Stimulated activated CD8-positive, alpha-beta memory T cell treated with anti-CD3 and anti-CD28 coated beads, Interleukin-7, amount 100 ng/mL, for 24 hours (primary cell): Measurements from ENCODE around the gene PTPN18.
"Not testable (repeated sequence)": the region's sequence is repeated elsewhere in the genome, so short reads cannot be mapped to it uniquely, and the experiment has no call there.

Source experiments
- DNase-seq: peaks from one replicate; pipeline ENCODE4 v3.0.0-alpha.2; 2020; ENCODE audit warnings: low read depth

Gene PTPN18

GRCh38 chr2:130381145-130381544 lies 25.3 kb downstream of the PTPN18 start:
- no peak for DNase-seq

- no peak for DNase-seq
These were observed 25.8 kb downstream of the PTPN18 start for GRCh38 chr2:130381619-130382018.

GRCh38 chr2:130382313-130382917 lies 26.6 kb downstream of the PTPN18 start:
- no peak for DNase-seq

GRCh38 chr2:130385709-130386108 lies 29.9 kb downstream of the PTPN18 start:
- DNase-seq: no peak

- no peak for DNase-seq
These were observed 31.2 kb downstream of the PTPN18 start for GRCh38 chr2:130387071-130387400.

- DNase-seq: no peak
These were observed 31.9 kb downstream of the PTPN18 start for GRCh38 chr2:130387804-130388203.

GRCh38 chr2:130388221-130388907 lies 32.5 kb downstream of the PTPN18 start:
- no peak for DNase-seq

GRCh38 chr2:130389358-130389757 lies 33.5 kb downstream of the PTPN18 start:
- no peak for DNase-seq

- no peak for DNase-seq
These were observed 33.9 kb downstream of the PTPN18 start for GRCh38 chr2:130389783-130390182.

- no peak for DNase-seq
These were observed 34.7 kb downstream of the PTPN18 start for GRCh38 chr2:130390460-130391057.

- DNase-seq: peak; percentile 63
These were observed 35.4 kb downstream of the PTPN18 start for GRCh38 chr2:130391058-130391871.

- DNase-seq: no peak
These were observed 36.2 kb downstream of the PTPN18 start for GRCh38 chr2:130391872-130392670.

GRCh38 chr2:130393318-130393910 lies 37.6 kb downstream of the PTPN18 start:
- DNase-seq: no peak

- DNase-seq: not testable (repeated sequence)
These were observed 50.4 kb downstream of the PTPN18 start for GRCh38 chr2:130406280-130406679.

GRCh38 chr2:130416693-130417092 lies 60.8 kb downstream of the PTPN18 start:
- not testable (repeated sequence) for DNase-seq

GRCh38 chr2:130418845-130419244 lies 63.0 kb downstream of the PTPN18 start:
- not testable (repeated sequence) for DNase-seq
